GM23248 (cell line): Measurements from ENCODE around the gene NNT.

ENCODE experiments used
- EZH2 ChIP-seq: fragments of 200-600 bp; sonication (generic); IDR thresholded peaks from 2 replicates; pipeline ENCODE4 v1.6.1; 2018; ENCODE audit warnings: antibody characterized with exemption, mild to moderate bottlenecking; ENCODE audit not compliant: insufficient read depth, poor library complexity, severe bottlenecking
- EZH2phosphoT487 ChIP-seq: fragments of 200-600 bp; sonication (generic); IDR thresholded peaks from 2 replicates; pipeline ENCODE4 v1.6.1; 2018; ENCODE audit warnings: antibody characterized with exemption, moderate library complexity, mild to moderate bottlenecking, low read depth; ENCODE audit not compliant: insufficient read depth

GRCh38 chr5:43622074-43622473 lies 19.1 kb downstream of the NNT start:
- TF ChIP-seq EZH2 = no peak
- TF ChIP-seq EZH2phosphoT487 = no peak
